Measurements from ENCODE around the gene GMFB. TPM values are rescaled to one million over a fixed set of nuclear protein-coding genes. Genes with fewer than 3 reads are reported as not detected.
A peak's percentile ranks its signal among the peaks of the same experiment; 100 is the strongest.
"Not testable (repeated sequence)": the region's sequence is repeated elsewhere in the genome, so short reads cannot be mapped to it uniquely, and the experiment has no call there.

Gene GMFB
- total RNA-seq, 2 experiments from 2014 or later: 45.7 to 82.2 TPM

GRCh38 chr14:54440037-54440436 is 48.7 kb downstream of the GMFB start:
- peaks cover 40% of the 10 kb centered on the region for H4K20me1 ChIP-seq (ENCODE audit: insufficient read depth, low read length)
- DNase-seq (ENCODE audit: low spot score): no peak
- no peak for TF ChIP-seq CTCF (conservative IDR thresholded peaks at IDR 0.05; ENCODE audit: low read length)
- no peak for TF ChIP-seq EZH2phosphoT487 (IDR thresholded peaks at IDR 0.05; ENCODE audit: borderline replicate concordance, low read depth, low read length)
- peak overlapping the region; percentile 91 for H3K4me2 ChIP-seq (ENCODE audit: low read length)
- peak overlapping the region; percentile 86 for H3K4me3 ChIP-seq (ENCODE audit: low read depth, low read length, poor library complexity, severe bottlenecking)
- H3K9me3 ChIP-seq (ENCODE audit: low read length): no peaks in the 10 kb centered on the region
- POLR2A ChIA-PET: interaction anchor here (0.6 to 2.9 kb wide), 4 partner anchors 8 to 389 kb away, joined by 3 to 14 read pairs (median 5); no protein-coding TSS in a partner anchor
- H3K27ac ChIP-seq (ENCODE audit: low read depth, low read length, poor library complexity, severe bottlenecking): peak overlapping the region; percentile 77
- CTCF ChIA-PET (ENCODE audit: unreplicated experiment): no interaction called here
- no peaks in the 10 kb centered on the region for H3K9me2 ChIP-seq (ENCODE audit: insufficient read depth, low read length)
- peaks cover 45% of the 10 kb centered on the region for H3K36me3 ChIP-seq (ENCODE audit: insufficient read depth, low read length)
- TSS peak; percentile 53 for BruUV-seq (replicated peaks)
- H2AFZ ChIP-seq (ENCODE audit: low read length): peak overlapping the region; percentile 38; the same call in 1 of the 2 replicates
- H3K79me2 ChIP-seq (ENCODE audit: insufficient read depth, low read depth, low read length): peaks cover 57% of the 10 kb centered on the region
- intact Hi-C loops (cut with micrococcal nuclease; ENCODE audit: unreplicated experiment): loop anchor here (2.0 kb wide), 1 partner anchor 43 kb away; the partner anchor contains the start of gene CDKN3
- peaks cover 58% of the 10 kb centered on the region for H3K4me1 ChIP-seq (ENCODE audit: insufficient read depth, low read length, poor library complexity, severe bottlenecking)

GRCh38 chr14:54438703-54439102 is 50.1 kb downstream of the GMFB start:
- CTCF ChIA-PET (ENCODE audit: unreplicated experiment): no interaction called here
- H2AFZ ChIP-seq (ENCODE audit: low read length): no peak overlapping the region
- H3K4me2 ChIP-seq (ENCODE audit: low read length): peak overlapping the region; percentile 91
- TF ChIP-seq CTCF (conservative IDR thresholded peaks at IDR 0.05; ENCODE audit: low read length): no peak
- no peak for TF ChIP-seq EZH2phosphoT487 (IDR thresholded peaks at IDR 0.05; ENCODE audit: borderline replicate concordance, low read depth, low read length)
- no TSS peak for BruUV-seq (replicated peaks)
- H4K20me1 ChIP-seq (ENCODE audit: insufficient read depth, low read length): peaks cover 53% of the 10 kb centered on the region
- H3K4me1 ChIP-seq (ENCODE audit: insufficient read depth, low read length, poor library complexity, severe bottlenecking): peaks cover 72% of the 10 kb centered on the region
- no peak for DNase-seq (ENCODE audit: low spot score)
- POLR2A ChIA-PET: interaction anchor here (0.9 to 2.9 kb wide), 6 partner anchors 15 to 606 kb away, joined by 3 to 14 read pairs (median 6); partner anchors contain the start of gene CDKN3
- H3K9me3 ChIP-seq (ENCODE audit: low read length): no peaks in the 10 kb centered on the region
- peak overlapping the region; percentile 86 for H3K4me3 ChIP-seq (ENCODE audit: low read depth, low read length, poor library complexity, severe bottlenecking)
- intact Hi-C loops (cut with micrococcal nuclease; ENCODE audit: unreplicated experiment): no loop called here
- H3K36me3 ChIP-seq (ENCODE audit: insufficient read depth, low read length): peaks cover 58% of the 10 kb centered on the region
- H3K79me2 ChIP-seq (ENCODE audit: insufficient read depth, low read depth, low read length): peaks cover 71% of the 10 kb centered on the region
- no peaks in the 10 kb centered on the region for H3K9me2 ChIP-seq (ENCODE audit: insufficient read depth, low read length)
- no peak overlapping the region for H3K27ac ChIP-seq (ENCODE audit: low read depth, low read length, poor library complexity, severe bottlenecking)

GRCh38 chr14:54437954-54438353 is 50.8 kb downstream of the GMFB start:
- H3K9me2 ChIP-seq (ENCODE audit: insufficient read depth, low read length); H3K9me3 ChIP-seq (ENCODE audit: low read length); H2AFZ ChIP-seq (ENCODE audit: low read length); DNase-seq (ENCODE audit: low spot score); CTCF ChIA-PET (ENCODE audit: unreplicated experiment); H3K27ac ChIP-seq (ENCODE audit: low read depth, low read length, poor library complexity, severe bottlenecking); BruUV-seq (replicated peaks); intact Hi-C loops (cut with micrococcal nuclease; ENCODE audit: unreplicated experiment): not testable (repeated sequence)
- Histone ChIP-seq H3K4me2 (ENCODE audit: low read length) (peak overlapping the region; percentile 91), H3K79me2 (ENCODE audit: insufficient read depth, low read depth, low read length) (peaks cover 78% of the 10 kb centered on the region), H4K20me1 (ENCODE audit: insufficient read depth, low read length) (peaks cover 53% of the 10 kb centered on the region), H3K4me1 (ENCODE audit: insufficient read depth, low read length, poor library complexity, severe bottlenecking) (peaks cover 75% of the 10 kb centered on the region), H3K4me3 (ENCODE audit: low read depth, low read length, poor library complexity, severe bottlenecking) (peak overlapping the region; percentile 86), H3K36me3 (ENCODE audit: insufficient read depth, low read length) (peaks cover 66% of the 10 kb centered on the region)
- POLR2A ChIA-PET: interaction anchor here (0.7 to 2.9 kb wide), 7 partner anchors 14 to 57 kb away, joined by 3 to 14 read pairs (median 6); partner anchors contain the start of gene CDKN3

All from OCI-LY7 (cell line).